GM13977 (cell line): ENCODE measurements around the gene RAD52.

ENCODE experiments used
- DNase-seq: peaks from one replicate; pipeline ENCODE4 v3.0.0; 2012; ENCODE audit warnings: low spot score
- in situ Hi-C: fragments of 300-500 bp; cut with MboI; formaldehyde crosslinking; loops from one replicate; pipeline ENCODE4 v1.12.0; 2022; ENCODE audit warnings: low sequenced_read_pairs, low pct_unique_long_range_greater_than_20kb, mixed read lengths, inconsistent platforms; ENCODE audit not compliant: unreplicated experiment
- TF ChIP-seq, protein P1 (sequence below): IDR thresholded peaks from 2 replicates; pipeline ENCODE4 v1.5.1; 2012; ENCODE audit warnings: mild to moderate bottlenecking, control low read depth; ENCODE audit not compliant: insufficient read depth; ENCODE audit errors: extremely low read depth, missing control alignments

The RAD52 gene

DNA sequence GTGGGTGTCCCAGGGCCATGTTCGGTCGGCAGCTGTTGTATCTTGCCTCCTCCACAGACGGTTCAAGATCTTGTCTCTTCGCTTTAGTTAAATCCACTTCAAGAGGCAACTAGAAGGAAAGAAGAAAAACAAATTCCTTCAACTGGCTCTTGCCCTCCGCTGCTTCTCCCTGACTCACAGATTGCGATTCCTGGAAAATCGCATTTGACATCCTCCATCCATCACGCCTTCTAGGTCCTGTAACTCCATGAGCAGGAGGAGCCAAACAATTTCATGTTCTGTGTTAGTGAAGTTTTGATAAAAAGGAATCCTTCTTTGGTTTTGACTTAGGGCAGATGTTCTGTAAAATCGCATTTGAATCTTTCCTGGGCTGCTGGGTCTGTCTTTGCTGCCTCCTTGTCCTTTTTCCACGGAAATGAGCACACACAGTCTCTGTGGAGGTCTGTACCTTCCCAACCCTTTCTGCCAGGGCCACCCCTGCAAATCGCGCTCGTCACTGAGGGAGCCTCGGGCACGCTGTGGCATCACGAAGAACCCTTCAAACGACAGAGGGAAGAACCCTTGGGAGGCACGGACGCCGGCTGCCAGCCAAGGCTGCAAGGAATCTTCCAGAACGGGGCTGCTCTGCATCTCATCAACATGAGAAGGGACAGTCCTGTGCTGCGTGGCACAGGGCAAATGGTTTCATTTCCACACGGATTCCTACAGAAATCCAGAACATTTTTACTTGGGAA is 32.6 kb downstream of the RAD52 start:
- DNase-seq: no peak
- TF ChIP-seq, protein P1, sequence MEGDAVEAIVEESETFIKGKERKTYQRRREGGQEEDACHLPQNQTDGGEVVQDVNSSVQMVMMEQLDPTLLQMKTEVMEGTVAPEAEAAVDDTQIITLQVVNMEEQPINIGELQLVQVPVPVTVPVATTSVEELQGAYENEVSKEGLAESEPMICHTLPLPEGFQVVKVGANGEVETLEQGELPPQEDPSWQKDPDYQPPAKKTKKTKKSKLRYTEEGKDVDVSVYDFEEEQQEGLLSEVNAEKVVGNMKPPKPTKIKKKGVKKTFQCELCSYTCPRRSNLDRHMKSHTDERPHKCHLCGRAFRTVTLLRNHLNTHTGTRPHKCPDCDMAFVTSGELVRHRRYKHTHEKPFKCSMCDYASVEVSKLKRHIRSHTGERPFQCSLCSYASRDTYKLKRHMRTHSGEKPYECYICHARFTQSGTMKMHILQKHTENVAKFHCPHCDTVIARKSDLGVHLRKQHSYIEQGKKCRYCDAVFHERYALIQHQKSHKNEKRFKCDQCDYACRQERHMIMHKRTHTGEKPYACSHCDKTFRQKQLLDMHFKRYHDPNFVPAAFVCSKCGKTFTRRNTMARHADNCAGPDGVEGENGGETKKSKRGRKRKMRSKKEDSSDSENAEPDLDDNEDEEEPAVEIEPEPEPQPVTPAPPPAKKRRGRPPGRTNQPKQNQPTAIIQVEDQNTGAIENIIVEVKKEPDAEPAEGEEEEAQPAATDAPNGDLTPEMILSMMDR: no peak
- in situ Hi-C loops: no loop called here

DNA sequence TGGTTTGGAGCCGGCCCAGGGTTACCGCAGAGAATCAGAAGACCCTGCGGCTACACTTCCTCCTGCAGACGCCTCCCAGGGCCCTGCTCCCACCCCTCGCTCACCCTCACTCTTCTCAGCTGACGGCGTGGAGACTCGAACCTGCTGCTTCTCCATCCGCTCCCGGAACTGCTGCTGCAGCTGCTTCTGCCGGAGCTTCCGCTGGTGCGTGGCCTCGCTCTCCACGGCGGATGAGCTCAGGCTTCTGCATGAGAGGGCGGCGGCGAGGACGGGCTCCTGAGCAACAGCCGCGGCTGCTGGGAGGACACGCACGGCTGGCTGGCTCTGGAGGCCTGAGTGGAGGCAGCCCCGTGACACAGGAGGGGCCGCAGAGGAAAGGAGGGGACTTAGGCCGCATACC is 33.3 kb downstream of the RAD52 start:
- in situ Hi-C loops: no loop called here
- TF ChIP-seq, protein P1: no peak
- no peak for DNase-seq

DNA sequence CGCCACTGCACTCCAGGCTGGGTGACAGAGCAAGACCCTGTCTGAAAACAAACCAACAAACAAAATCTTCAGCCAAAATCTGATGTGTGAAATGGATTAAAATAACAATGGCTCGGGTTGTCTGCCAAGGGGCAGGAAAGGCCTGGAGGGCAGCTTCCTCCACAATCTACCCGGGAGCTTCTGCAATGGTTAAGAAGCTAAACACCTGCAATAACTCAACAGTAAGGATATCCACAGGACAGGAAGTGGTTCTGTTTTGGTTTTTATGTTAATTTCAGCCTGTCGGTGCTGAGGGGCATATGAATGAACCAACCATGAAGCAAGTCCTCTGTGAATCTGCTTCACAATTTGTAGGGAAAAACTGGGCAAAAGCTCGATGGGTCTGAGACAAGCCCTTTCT is 34.4 kb downstream of the RAD52 start:
- TF ChIP-seq, protein P1: no peak
- no peak for DNase-seq
- in situ Hi-C loops: no loop called here

DNA sequence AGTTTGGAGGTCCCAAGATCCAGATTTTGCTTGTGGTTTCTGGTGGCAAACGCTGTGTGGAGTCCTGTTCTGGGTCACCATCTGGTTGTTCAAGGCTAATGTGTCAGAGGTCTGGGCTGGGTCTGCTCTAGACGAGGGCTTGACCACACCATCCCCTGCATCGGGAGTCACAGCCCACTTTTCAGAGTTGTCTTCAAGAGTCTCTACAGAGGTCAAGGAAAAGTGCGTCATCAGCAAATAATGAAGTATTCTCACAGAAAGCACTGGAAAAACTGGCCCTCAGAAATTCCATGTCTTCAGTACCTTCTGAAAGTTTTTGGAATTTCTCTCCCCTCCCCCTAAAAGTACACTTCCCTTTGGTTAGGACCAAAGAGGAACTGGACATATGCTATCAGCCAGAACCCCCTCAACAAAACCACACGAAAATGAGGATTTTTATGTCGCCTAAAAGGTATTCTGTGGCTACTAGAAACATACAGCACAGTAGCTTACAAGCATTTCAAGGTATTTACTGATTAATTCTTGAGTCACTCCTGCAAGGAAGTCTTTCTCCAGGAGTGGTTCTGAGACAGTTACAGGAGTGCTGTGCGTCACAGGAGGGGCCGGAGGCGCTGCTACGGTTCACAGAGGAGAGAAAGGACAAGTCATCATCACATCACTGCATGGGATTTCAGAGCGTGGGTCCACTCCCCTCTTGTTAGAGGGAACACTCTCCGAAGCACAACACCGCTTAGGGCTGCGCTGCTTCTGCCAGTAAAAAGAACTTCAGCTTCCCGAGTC is 35.4 kb downstream of the RAD52 start:
- in situ Hi-C loops: no loop called here
- TF ChIP-seq, protein P1: no peak
- DNase-seq: no peak

DNA sequence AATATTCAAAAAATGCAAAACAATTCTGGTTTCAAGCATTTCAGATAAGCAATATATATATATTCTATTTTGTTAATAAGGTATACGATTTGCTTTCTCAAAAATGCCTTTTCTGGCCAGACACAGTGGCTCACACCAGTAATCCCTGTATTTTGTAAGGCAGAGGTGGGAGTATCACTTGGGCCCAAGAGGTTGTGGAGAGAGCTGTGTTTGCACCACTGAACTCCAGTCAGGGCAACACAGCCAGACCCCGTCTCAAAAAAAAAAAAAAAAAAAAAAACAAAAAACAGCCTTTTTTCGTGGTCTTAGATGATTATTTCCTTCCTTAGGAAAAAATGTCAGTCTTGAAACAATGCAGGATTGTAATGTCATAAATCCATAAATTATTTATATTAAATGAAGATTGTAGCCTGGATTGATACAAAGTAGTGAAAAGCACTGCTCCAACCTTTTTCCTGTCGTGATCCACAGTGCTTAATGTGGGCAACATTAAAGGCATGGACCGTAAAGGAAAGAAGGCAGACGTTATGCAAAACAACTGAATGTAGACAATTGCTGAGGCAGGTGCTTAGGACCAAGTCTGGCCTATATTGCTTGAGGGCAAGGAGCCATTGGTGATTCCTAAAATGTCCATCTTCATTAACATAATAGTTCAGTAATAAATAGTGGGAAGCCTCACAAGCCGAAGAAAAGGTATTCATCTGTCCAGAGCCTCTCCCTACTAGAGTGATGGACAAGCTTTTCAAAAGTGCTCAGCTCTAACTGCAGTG is 36.8 kb downstream of the RAD52 start:
- in situ Hi-C loops: no loop called here
- no peak for DNase-seq
- TF ChIP-seq, protein P1: no peak

DNA sequence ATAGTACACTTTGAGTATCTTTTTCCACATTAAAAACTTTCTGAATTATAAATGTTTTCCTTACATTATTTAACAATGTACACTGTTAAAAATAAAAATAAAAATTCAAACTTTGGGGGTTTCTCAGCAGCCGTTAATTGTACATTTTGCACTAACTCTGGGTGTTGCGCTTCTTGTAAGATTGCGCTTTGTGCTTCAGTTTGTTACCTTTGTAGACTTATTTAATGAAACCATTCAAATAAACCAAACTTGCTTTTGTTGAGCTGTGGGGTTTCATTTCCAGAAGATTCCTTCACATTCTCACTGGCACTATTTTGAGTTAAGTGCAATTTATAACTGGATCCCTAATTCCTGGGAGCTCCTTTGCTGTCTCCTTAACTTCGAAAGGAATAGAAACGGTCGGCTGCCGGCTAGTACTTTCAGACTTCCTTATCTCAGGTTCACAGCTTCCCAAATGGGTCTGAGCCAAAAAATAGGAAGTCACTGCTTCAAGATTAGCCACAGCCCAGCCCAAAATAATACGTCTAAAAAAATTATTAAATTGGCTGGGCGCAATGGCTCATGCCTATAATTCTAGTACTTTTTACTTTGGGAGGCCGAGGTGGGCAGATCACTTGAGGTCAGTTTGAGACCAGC is 38.2 kb downstream of the RAD52 start:
- TF ChIP-seq, protein P1: no peak
- in situ Hi-C loops: no loop called here
- no peak for DNase-seq
